ENCODE results near the gene KLHL3.
"Not testable (repeated sequence)": the region's sequence is repeated elsewhere in the genome, so short reads cannot be mapped to it uniquely, and the experiment has no call there.

The KLHL3 gene, protein sequence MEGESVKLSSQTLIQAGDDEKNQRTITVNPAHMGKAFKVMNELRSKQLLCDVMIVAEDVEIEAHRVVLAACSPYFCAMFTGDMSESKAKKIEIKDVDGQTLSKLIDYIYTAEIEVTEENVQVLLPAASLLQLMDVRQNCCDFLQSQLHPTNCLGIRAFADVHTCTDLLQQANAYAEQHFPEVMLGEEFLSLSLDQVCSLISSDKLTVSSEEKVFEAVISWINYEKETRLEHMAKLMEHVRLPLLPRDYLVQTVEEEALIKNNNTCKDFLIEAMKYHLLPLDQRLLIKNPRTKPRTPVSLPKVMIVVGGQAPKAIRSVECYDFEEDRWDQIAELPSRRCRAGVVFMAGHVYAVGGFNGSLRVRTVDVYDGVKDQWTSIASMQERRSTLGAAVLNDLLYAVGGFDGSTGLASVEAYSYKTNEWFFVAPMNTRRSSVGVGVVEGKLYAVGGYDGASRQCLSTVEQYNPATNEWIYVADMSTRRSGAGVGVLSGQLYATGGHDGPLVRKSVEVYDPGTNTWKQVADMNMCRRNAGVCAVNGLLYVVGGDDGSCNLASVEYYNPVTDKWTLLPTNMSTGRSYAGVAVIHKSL

DNA sequence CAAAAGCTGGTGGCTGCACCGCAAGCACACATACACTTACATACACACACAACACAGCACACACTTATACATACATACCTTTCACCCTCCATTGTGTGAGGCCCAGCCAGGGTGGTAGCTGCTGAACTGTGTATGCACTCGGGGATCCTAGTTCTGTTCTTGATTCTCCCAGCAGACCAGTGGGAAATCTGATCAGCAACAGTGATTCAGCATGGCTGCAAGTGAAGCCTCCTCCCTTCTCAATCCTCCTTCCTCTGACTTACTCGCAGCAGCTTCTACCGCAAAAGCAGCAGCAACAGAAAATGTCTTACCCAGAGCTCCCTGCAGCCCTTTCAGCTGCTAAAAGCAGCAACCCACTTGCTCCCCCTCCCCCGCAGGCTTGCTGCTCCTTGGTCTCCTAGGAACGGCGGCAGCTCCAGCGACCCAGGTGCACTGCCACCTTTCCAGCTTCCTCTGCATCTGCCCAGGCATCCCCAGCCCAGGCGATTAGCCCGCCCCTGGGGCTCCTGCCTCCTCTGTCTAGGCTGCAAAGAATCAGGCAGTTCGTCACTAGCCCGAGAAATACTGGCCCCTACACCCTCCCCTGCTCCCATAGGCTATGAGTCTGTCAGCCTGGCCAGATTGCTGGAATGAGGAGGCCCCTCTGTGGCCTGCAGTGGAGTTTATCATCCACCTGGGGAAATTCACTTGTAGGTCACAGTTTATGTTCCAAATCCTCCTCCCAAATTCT is at the start of gene KLHL3:
KLHL3 (minus strand) TSS at position 535 of the 730 bp plus-strand sequence; CDS start at position 92, 443 bp downstream.
- DNase-seq = peak; percentile 11

DNA sequence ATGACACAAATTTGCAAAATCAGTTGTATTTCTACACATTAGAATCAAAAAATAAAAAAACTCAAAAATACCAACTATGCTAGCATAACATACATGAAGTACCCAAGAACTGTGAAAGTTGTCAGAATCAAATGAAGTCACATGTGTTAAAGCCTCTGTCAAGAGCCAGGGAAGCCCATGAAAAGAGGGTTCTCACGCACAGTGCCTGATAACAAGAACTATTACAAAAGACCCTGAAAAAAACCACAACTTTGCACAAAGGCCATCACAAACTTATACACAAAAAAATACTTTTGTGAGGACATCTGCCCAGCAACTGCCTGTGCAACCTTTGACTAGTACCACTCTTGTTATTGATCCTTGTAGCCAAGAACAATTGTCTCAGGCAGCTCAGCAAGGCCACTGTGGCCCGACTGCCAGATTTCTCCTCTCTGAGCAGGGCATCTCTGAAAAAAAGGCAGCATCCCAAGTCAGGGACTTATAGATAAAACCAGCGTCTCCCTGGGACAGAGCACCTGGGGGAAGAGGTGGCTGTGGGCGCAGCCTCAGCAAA is 47.2 kb upstream of the KLHL3 start:
- DNase-seq = no peak

DNA sequence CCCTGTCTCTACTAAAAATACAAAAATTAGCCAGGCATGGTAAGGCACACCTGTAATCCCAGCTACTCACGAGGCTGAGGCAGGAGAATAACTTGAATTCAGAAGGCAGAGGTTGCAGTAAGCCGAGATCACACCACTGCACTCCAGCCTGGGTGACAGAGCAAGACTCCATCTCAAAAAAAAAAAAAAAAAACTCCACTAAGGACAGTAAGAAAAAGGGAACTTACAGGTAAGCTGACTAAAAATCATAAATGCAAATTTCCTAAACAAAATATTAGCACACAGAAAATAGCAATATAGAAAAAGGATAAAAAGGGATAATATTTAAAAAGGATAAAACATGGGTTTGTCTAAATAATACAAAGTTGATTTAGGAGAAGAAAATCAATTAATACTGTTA is 46.2 kb upstream of the KLHL3 start:
- no peak for DNase-seq

DNA sequence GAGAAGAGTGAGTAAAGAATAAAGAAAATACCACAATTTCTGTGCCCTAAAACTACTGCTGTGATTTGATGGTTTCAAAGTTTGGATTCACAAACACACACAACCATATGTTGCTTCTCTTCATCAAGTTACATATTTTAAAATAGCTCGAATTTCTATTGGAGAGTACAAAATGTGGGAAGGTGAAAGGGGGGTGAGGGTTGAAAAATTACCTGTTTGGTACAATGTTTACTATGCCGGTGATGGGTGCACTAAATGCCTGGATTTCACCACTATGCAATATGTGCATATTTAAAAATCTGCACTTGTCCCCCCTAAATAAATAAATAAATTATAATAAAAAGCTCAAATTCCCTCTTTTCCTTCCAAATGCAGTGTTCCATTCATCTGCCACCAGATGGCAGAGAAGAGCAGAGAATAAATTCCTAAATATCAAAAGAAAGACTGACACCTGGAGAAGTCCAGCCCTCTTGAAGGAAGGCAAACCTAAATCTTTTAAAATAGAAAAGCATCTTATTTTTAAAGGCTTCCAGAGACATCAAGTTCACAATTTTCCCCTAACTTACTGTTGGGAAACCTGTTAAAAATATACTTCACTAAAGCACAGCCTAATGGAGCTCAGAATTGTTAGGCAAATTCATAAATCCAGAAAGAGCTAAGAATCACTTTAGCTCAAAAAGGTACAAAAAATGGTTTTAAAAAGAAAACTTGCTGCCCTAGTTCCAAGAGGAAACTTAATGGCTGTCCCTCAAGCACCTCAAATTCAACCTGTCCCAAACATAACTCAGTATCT is 43.1 kb upstream of the KLHL3 start:
- DNase-seq = no peak

DNA sequence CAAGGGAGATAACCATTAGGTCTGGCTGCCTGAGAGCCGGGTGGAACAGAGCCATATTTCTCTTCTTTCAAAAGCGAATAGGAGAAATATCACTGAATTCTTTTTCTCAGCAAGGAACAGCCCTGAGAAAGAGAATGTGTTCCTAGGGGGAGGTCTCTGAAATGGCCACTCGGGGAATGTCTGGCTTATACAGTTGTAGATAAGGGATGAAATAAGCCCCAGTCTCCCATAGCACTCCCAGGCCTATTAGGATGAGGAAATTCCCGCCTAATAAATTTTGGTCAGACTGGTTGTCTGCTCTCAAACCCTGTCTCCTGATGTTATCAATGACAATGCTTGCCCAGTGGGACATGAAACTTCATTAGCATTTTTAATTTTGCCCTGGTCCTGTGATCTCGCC is 32.0 kb upstream of the KLHL3 start:
- not testable (repeated sequence) for DNase-seq

DNA sequence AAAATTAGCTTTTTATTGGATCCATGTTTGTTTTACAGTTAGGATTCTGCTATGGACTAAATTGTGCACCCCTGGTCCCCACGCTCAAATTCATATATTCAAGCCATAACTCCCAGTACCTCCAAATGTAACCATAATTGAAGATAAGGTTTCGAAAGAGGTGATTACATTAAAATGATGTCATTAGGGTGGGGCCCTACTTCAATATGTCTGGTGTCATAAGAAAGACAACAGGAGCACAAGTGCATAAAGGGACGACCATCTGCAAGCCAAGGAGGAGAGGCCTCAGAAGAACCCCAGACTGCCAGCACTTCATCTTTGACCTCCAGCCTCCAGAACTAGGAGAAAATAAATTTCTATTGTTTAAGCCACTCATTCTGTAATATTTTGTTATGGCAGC is 25.7 kb upstream of the KLHL3 start:
- no peak for DNase-seq

DNA sequence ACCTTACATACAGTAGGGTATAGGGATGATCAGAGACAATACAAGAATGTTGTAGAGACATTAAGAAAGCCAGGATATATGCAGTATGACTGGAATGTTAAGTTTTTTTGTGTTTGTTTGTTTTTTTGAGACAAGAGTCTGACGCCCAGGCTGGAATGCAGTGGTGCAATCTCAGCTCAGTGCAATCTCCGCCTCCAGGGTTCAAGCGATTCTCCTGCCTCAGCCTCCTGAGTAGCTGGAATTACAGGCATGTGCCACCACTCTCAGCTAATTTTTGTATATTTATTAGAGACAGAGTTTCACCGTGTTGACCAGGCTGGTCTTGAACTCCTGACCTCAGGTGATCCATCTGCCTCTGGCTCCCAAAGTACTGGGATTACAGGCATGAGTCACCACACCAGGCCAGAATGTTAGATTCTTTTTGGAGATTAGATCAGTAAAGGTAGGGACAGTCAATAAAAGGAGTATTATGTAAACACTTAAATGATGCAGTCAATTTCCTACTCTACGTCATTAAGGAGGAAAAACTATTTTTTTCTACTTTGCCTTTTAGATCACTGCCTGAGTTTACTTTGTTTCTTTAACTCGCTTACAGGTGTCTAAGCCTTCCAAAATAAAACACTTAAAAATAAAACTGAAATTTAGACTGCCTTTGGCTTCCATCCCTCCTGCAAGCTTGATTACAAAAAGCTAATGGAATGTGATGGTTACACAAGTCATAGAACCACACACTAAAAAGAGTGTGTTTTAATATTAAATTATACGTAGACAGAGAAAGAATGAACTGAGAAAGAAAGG is 25.0 kb upstream of the KLHL3 start:
- no peak for DNase-seq

DNA sequence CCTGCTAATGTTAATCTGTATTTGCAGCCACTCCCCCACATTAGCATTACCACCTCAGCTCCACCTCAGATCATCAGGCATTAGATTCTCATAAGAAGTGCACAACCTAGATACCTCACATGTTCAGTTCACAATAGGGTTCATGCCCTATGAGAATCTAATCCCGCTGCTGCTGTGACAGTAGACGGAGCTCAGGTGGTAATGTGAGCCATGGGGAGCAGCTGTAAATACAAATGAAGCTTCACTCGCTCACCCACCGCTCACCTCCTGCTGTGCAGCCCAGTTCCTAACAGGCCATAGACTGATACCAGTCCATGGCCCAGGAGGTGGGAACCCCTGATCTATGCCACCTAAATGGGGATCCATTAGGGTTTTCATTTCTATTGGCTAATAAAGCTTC is 24.4 kb upstream of the KLHL3 start:
- no peak for DNase-seq

DNA sequence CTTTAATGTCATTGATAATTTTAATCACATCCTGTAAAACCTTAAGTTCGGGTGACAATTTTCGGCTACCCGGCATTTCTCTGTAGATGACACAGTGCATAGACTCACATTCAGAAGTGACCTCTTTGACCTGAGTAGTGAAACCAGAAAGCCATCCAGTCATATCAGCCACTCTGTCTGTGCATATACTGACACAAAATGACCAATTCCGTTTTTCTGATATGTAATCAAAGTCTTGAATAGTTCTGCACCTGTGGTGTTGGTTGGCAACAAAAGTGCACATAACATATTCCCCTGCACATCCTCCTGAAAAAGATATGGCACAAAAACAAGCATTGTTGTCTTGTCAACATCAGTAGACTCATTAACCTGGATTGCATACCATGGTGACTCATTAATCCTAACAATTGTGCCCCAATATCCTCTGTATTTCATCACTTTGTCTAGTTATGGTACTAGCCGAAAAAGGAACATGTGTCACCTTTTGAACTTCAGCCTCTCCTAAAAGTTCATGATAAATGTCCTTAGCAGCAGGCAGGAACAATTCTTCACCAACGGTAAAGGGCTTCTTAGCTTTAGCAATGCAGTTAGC is 22.9 kb upstream of the KLHL3 start:
- no peak for DNase-seq

DNA sequence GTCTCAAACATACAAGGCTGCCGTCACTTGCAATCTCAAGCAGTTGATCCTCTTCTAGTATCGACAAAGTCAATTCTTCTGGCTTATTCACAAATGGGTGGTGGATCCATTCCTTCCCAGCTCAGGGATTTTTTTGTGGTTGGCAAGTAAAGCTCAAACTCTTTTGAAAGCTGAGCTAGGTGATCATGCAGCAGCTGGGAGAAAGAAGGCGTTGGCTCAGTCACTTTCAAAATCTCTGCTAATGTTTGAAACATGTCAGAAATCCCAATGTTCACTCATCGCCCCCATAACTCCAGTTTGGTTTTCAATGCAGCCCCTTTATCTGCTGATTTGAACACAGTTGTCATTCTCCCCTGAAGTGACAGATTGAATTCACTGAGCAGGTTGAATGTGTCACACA is 22.2 kb upstream of the KLHL3 start:
- no peak for DNase-seq

DNA sequence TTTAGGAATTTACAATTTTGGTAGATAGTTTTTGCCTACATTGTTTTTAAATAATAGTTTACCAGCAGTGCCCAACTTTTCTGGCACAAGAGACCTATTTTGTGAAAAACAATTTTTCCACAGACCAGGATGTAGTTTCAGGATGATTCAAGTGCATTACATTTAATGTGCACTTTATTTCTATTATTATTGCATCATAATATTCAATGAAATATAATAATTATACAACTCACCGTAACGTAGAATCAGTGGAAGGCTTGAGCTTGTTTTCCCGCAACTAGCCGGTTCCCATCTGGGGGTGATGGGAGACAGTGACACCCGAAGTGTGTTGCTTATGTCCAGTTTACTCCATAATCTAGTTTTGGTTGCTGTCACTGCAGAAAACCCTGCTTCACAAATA is 21.7 kb upstream of the KLHL3 start:
- DNase-seq = no peak

DNA sequence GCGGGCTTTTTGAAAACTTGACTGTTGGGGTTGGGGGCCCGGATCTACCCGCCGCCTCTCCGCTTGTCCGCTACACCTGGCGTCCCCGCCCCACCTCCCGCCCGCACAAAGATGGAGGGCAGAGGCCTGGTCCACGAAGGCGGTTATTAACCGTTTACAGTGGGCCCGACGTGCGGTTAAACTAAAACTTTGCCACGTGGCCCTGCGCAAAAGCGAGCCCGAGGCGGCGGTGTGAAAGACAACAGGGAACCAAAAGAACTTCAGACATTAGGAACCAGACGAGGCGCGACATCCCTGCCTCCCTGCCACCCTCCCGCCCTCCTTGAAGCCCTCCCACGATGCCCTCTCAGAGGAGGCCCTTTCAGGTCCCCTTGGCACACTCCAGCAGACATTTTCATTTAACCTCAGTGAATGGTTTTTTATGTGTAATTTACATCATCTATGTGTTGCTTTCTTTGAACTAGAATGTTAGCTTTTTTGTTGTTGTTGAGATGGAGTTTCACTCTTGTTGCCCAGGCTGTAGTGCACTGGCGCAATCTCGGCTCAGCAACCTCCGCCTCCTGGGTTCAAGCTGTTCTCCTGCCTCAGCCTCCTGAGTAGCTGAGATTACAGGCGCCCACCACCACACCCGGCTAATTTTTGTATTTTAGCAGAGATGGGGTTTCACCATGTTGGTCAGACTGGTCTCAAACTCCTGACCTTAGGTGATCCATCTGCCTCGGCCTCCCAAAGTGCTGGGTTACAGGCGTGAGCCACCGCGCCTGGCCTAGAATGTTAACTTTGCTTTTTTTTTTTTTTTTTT is 19.3 kb upstream of the KLHL3 start:
- no peak for DNase-seq

DNA sequence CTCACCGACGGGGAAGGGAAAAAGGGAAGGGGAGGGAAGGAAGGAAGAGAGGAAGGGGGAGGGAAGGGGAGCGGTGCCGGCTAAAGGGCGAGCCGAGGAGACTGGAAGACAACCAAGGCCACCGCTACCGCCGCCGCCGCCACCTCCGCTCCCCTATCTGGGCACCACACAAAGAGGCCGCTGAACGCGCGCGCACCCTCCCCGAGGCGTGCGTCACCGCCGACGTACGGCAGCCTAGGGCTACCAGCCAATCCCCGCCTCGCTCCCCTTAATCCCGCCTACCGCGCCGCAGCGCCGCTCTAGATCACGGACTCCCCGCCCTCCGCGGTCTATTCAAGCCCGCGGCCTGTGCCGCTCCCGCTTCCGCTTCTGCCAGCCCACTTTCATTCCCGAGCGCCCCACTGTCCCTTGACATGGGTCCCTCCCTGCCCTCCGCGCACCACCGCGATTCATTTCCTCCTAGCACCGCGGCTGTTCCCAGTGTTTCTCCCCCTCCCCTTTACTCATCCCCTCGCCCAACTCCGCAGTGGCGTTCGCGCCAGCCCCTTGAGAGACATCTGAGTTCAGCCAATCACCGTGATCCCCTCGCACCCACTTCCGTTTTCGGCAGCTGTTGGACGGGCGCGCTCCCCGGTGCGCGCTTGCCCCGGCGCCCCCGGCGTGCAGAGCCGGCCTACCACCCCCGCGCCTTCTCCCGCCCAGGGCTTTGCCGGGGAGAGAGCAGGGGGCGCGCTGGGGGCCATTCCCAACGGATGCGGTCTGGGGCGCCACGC is 18.5 kb upstream of the KLHL3 start, which contains the start of gene HNRNPA0:
HNRNPA0 (minus strand) TSS at position 176 of the 773 bp plus-strand sequence. CDS start 297 bp downstream, outside the sequence.
- DNase-seq = peak; percentile 91

DNA sequence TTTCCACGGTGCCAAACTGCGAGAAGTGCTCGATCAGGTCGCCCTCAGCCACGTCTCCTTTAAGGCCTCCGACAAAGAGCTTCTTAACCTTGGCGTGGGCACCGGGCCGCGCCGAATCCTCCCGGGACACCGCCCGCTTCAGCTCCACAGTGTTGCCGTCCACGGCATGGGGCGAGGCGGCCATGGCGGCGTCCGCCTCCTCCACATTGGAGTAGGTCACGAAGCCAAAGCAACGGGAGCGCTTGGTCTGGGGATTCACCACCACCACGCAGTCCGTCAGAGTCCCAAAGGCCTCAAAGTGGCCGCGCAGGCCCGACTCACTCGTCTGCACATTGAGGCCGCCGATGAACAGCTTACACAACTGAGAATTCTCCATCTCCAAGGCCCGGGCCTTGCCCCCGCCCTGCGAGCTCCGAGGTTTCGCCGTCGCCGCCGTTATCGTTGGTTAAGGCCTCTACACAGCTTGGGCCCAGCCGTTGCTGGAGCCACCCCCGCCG is 17.9 kb upstream of the KLHL3 start:
- DNase-seq = no peak

DNA sequence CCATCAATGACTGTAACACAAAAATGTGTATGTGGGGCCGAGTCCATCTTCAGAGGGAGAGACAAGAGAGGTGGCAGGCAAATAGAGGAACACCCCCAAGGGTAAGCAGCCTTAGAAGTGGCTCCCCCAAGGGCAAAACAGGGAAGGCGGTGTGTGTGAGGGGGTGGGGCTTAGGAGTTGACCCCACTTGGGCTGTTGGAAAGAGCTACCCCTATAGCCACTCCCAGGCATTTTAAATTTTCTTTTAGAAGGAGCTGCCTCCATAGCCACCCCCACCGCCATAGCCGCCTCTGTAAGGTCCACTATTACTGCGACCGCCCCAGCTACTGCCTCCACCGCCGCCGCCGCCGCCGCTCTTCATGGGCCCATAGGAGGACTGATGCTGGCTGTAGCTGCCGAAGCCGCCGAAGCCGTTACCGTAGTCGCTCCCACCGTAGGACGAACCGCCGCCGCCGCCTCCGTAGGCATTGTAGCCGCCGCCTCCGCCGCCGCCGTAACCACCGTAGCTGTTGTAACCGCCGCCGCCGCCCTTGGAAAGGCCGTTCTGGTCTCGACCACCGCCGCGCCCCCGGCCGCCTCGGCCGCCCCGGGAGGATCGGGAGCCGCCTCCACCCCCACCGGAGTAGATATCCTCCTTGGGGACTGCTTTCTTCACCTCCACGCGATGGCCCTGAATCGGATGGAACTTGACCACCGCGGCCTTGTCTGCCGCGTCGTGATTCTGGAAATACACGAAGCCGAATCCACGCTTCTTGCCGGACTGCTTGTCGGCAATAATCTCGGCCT is 17.2 kb upstream of the KLHL3 start:
- DNase-seq = no peak

DNA sequence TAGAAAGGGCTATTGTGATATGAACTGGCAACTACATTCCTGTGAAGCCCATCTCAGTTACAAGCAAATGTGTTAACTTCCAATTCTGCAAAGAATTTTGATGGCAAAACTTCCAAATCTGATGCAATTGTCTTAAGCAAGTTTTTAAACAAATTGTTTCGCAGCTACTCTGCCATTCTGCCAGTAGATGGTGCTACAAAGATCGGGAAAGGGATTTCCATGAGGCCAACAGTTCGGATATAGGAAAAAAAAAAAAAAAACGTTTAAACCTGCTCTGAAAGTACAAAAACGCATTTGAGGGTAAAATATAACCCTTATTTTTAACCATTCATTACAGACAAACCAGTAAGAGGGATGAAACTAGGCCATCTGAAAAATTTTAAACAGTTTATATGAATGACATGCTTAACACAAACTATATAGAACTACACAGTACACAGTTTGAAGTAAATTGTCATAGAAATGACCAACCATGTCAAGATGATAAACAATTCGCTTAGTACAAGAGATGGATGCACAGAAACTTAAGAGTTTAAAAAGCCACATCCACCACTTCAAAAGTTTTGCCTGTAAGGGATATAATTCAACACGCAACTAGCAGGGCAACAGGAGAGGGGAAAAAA is 16.1 kb upstream of the KLHL3 start:
- DNase-seq = peak; percentile 9

DNA sequence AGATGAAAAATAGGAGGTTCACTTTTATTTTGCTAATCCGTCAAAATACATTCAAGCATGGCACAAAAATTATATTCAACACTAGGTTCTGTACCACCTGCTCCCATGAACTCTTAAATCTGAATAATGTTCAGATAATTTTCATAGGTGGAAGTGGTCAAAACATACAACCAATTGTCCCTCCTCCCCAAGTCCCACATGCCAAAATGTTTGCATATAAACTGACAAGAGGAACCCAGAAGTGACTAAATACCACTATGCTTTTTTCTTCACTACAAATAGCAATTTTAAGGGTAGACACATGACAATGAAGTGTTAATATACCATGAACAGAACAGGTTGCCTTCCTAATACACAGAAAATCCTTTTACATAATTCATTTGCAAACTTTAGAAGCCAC is 14.5 kb upstream of the KLHL3 start:
- DNase-seq = no peak

DNA sequence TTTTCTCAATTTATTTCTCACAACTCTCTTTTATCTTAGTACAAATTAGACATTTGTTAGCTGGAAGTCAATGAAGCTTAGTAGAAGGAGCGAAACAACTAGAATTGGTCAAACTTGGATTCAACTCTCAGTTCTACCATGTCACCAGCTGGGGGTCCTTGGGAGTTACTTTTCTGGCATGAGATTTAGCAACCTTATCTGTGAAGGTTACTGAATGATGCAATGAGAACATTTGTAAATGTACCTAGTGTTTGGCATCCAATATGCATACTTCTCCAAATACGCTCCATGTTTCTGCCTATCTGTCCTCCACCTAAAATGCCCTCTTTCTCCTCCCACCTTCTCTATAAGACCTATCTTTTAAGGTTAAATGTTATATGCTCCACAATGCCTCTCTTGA is 12.0 kb upstream of the KLHL3 start:
- no peak for DNase-seq

Measured in NCI-H1092 (cell line).